H1 (cell line): Measurements from ENCODE around the gene KLHDC4. TPM values are rescaled to one million over a fixed set of nuclear protein-coding genes. Genes with fewer than 3 reads are reported as not detected.

ENCODE experiments used
- BCL11A ChIP-seq, 2 experiments: IDR thresholded peaks; one replicate each; pipeline ENCODE4 v1.6.1; 2011; ENCODE audit warnings: low read depth in 2 of 2, low read length in 2 of 2, mild to moderate bottlenecking in 2 of 2
- BRCA1 ChIP-seq: IDR thresholded peaks from 2 replicates; pipeline ENCODE4 v1.6.1; 2012; ENCODE audit warnings: low read depth, low read length, improper control_type of control experiment
- CHD7 ChIP-seq: fragments of 300-600 bp; sonication (generic); IDR thresholded peaks from 2 replicates; pipeline ENCODE4 v1.7.1; 2012; ENCODE audit warnings: low read length, moderate library complexity, mild to moderate bottlenecking, inconsistent platforms; ENCODE audit not compliant: insufficient replicate concordance
- HDAC2 ChIP-seq, 2 experiments: fragments of 300-600 bp in 1 of 2; sonication (generic) in 1 of 2; IDR thresholded peaks; 2 replicates each; pipeline ENCODE4 v1.6.1; 2011 to 2012; ENCODE audit warnings: low read depth in 2 of 2, low read length in 2 of 2, mild to moderate bottlenecking in 2 of 2, moderate library complexity in 2 of 2, borderline replicate concordance in 1 of 2, inconsistent platforms in 1 of 2
- HDAC6 ChIP-seq: IDR thresholded peaks from one replicate; pipeline ENCODE4 v1.7.1; 2012; ENCODE audit warnings: low read depth, mild to moderate bottlenecking, inconsistent platforms, low read length, moderate library complexity
- PHF8 ChIP-seq: fragments of 200-600 bp; sonication (generic); conservative IDR thresholded peaks from 2 replicates; pipeline ENCODE4 v1.7.1; 2012; ENCODE audit warnings: low read depth, mild to moderate bottlenecking, inconsistent platforms, low read length, moderate library complexity
- RNF2 ChIP-seq: fragments of 200-900, 300-1000 bp; sonication (generic); IDR thresholded peaks from 2 replicates; pipeline ENCODE4 v1.7.1; 2016; ENCODE audit warnings: borderline replicate concordance, low read depth, mild to moderate bottlenecking, antibody characterized with exemption, low read length; ENCODE audit not compliant: poor library complexity, severe bottlenecking; ENCODE audit errors: missing control alignments
- SP2 ChIP-seq: IDR thresholded peaks from 2 replicates; pipeline ENCODE4 v1.6.1; 2012; ENCODE audit warnings: mild to moderate bottlenecking, low read length, inconsistent platforms
- SP4 ChIP-seq: IDR thresholded peaks from 2 replicates; pipeline ENCODE4 v1.6.1; 2012; ENCODE audit warnings: low read length, inconsistent platforms
- TAF1 ChIP-seq: IDR thresholded peaks from 2 replicates; pipeline ENCODE4 v1.6.1; 2011; ENCODE audit warnings: mild to moderate bottlenecking, low read depth, low read length
- TAF7 ChIP-seq: optimal IDR thresholded peaks from 2 replicates; pipeline ENCODE3; 2011; ENCODE audit warnings: low read depth, mild to moderate bottlenecking, inconsistent platforms, low read length, moderate library complexity, borderline replicate concordance
- YY1 ChIP-seq: IDR thresholded peaks from 2 replicates; pipeline ENCODE4 v1.6.1; 2011; ENCODE audit warnings: low read depth, mild to moderate bottlenecking, low read length
- polyA plus RNA-seq, 7 experiments: library from polyadenylated mRNA; depleted of rRNA in 3 of 7; stranded (reverse) in 5 of 7; unstranded in 2 of 7; fragments of >200 nt in 5 of 7; fragments of 200-250 nt in 2 of 7; gene quantifications; 1 replicate in 5 of 7; 2 replicates in 1 of 7; 4 replicates in 1 of 7; pipeline versions ENCODE4 v1.2.1 to v1.2.3, GENCODE V29; 2011 to 2013; ENCODE audit warnings: missing spikeins in 2 of 7, mixed read lengths in 2 of 7
- total RNA-seq: library from RNA; stranded (reverse); fragmentation: NEBNext Ultra II Directional; extraction: Animal tissue kit (Norgen Biotek cat#: 25700); gene quantifications from 2 replicates; pipeline ENCODE4 v1.2.1, GENCODE V29; 2021

Gene KLHDC4
- total and polyA plus RNA-seq, 2 of the 8 experiments (the other 6 are each of a cell fraction or from before 2014, with no cell fraction given) = 23.7 to 63.9 TPM

DNA sequence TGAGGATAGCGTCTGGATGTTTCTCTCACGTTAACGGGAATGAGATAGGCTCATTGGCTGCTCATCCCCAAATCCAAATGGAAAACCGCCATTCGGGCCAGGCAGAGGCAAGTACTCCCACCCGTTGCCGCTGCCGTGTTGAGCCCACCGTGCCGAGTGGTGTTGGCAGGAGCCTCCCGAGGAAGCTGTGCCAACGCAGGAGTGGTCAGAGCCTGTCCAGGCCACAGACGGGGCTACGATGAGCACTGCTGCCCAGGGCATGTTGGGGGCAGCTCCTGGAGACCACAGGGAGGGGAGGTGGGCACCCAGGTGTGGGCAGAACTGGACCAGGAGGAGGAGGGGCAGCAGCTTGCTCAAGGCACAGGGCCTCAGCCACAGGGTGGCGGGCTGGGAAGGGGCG lies 72.0 kb downstream of the KLHDC4 start (continued):
- TF ChIP-seq CHD7 (no peak), YY1 (no peak), HDAC6 (no peak), HDAC2 (IDR thresholded peaks at IDR 0.05; ENCODE audit: borderline replicate concordance in 1 of 2, low read depth in 2 of 2, low read length in 2 of 2) (no peak), TAF1 (no peak), RNF2 (no peak), BRCA1 (no peak), SP2 (no peak), SP4 (no peak), TAF7 (no peak), PHF8 (no peak), BCL11A (IDR thresholded peaks at IDR 0.05; ENCODE audit: low read depth in 2 of 2, low read length in 2 of 2) (no peak)
